ENCODE data around the gene RAP2B.

Gene RAP2B

DNA sequence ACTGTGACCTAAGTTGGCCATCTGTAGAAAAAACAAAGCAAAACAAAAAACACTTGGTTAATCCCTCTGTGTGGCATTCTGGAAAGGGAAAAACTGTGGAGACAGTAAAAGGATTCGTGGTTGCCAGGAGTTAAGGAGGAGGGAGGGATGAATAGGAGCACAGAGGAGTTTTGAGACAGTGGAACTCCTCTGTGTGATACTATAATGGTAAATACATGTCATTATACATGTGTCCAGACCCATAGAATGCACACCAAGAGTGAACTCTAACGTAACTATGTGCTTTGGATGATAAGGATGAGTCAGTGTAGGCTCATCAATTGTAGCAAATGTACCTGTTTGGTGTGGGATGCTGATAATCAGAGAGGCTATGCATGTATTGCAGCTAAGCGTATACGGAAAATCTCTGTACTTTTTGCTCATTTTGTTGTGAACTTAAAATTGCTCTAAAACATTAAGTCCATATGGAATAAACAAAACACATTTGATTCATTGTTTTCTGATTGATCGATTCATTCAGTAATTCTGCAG is 33.4 kb downstream of the RAP2B start:
- no peak for DNase-seq

DNA sequence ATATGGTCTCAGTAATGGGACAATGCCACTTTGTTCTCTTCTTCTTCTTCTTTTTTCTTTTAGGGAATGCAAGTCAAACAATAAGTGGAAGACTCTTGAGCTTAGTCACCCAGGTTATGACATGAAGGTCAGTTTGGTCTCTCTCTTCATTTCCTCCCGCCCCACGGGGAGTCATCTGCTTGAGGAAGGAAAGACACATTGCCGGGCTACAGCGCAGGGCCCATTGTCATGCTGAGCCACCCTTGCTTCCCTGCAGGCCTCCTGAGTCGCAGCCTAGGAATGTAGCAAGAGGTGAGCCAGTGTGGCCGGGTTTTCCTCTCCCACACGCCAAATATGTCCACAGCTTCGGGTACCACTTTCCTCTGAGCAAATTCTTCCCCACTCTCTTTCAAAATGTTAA is 47.6 kb downstream of the RAP2B start:
- DNase-seq, result peak; percentile 95 to 96

DNA sequence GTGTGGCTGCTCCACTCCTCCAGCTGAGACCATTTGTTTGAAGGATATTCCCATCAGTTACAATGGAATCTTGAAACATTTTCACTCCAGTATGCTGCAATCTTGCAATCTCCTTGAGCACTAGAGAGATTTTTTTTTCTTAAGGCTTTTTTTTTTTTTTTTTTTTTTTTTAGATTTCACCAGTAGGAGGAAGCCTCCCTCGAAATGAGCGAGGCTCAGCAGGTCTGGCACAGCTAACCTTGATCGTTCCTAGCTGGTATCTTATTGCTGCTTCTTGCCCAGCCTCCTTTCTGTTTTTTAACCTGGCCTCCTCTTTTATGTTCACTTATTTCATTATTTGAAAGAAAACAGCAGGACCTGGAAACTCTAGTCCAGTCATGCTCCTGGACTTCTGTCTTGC is 48.1 kb downstream of the RAP2B start:
- DNase-seq, result peak; percentile 82 to 88

DNA sequence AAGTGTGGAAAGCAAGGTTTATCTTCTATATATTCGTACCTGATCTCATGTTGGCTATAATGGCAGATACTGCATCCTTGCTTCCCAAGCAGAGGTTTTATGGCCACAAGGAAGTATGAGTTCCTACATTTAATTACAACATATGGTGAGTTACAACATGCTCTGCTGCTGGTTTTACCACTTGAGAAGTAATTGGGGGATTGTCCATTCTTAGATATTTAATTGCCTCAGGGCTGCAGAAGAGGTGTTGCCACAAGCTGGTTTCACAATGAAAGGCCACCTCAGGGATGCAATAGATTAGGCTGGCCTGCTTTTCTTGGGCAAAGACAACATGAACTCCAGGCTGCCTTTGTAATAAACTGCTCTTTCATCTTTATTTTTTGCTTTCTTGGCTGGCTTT is 48.6 kb downstream of the RAP2B start:
- peak; percentile 98 to 99 for DNase-seq

DNA sequence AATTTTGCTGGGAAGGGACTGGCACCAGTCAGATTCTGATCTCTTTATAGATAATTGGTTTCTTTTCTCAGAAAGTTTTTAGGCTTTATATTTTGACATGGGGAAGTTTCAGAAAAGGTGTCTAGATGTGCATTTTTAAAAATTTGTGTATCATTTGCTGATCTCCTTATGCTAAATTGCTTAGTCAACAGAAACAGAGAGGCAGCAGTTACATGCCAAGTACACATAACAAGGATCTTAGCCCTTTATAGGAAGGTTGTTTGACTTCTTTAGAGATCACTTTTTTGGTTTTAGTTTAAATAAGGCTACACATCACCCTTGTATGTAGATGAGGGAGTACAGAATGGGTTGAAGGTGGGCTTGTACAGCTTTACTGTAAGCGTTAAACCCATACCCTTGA is 53.5 kb downstream of the RAP2B start:
- DNase-seq, result no peak

DNA sequence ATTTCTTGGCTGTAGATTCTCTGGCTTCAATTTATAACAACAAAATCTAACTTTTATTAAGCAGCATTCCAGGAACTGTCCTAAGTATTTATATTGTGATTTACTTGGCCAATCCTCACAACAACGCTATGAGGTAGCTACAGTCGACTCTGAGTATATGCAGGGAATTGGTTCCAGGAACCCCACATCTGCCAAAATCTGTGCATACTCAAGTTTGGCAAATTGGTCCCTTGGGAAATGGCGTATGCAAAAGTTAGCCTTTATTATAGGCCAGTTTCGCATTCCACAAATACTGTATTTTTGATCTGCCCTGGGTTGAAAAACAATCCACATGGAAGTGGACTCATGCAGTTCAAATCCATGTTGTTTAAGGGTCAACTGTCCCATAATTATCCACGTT is 53.9 kb downstream of the RAP2B start:
- no peak for DNase-seq

DNA sequence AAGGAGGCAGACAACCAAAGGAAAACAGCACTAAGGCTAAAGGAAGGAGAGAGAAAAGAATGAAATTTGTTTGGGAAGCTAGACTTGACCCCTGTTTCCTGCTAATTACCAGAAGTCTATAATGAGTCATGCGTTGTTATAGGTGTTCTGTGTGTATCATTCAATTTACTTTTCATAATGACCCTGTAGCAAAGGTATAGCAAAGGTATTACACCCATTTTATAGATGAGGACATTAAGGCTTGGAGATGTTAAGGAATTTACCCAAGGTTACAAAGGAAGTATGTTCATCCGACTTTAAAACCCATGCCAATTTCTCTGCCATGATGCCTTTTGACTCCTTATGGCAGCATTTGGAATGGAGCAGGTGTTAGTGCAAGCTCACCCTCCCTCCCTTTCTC is 54.9 kb downstream of the RAP2B start:
- no peak for DNase-seq

DNA sequence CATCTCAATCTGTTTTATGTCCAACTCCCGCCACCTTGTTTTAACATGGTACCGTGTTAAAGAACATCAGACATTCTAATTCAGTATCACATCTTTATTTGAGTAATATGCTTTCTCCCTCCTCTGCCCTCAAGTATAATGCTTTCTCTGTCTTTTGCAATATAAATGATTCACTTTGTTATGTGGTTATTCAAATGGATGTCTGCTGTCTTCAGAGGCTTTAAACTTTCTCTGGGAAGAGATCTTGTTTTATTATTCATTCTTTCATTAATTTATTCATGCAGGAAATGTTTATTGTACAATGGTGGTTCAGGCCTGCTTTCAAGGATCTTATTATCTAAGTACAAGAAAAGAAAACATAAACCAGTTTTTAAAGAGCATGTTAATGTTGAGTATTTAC is 57.1 kb downstream of the RAP2B start:
- peak in 1 of 2 experiments; percentile 20 for DNase-seq
